ENCODE results near the gene CASK.

DNA sequence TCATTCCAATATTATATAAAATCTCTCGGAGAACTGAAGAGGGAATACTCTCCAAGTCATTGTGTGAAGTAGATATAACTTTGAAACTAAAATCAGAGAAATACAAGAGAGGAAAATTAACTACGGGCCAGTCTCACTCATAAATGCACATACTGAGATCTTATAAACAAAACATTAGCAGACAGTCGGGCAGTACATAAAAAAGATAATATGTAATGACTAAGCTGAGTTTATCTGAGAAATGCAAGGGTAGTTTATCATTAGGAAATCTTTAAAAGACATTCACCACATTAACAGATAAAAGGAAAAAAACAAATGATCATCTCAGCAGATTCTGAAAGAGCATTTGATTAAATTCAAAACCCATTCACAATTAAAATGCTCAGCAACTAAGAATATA lies 359.5 kb downstream of the CASK start:
- TF ChIP-seq CTCF (conservative IDR thresholded peaks at IDR 0.05 in 1 of 2, IDR thresholded peaks at IDR 0.05 in 1 of 2; ENCODE audit: low read depth in 1 of 2, low read length in 2 of 2): no peak
- no peak for TF ChIP-seq EZH2 (IDR thresholded peaks at IDR 0.05; ENCODE audit: low read length, missing control alignments)

Data from fibroblast of lung (primary cell).